ENCODE data around the gene SLC16A11.

SLC16A11 gene

DNA sequence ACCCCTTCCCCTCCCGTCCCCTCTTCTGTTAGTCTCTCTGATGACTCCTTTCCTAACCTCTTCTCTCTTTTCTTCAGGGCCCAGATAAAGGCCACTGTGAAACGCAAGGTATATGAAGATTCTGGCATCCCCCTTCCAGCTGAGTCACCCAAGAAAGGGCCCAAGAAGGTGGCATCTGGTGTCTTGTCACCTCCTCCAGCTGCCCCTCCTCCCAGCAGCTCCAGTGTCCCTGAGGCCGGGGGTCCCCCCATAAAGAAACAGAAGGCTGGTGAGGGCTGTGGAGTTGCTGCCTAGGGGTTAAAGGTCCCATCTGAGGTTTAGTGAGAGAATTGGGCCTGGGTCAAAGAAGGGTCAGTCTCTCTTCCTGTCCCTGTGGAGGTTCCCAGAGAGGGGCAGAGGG lies 27.5 kb downstream of the SLC16A11 start:
- Histone ChIP-seq H3K36me3 (ENCODE audit: insufficient read depth, low read length) (peaks cover 5% of the 10 kb centered on the region; the same call in 1 of the 2 replicates), H3K9me3 (ENCODE audit: low read length) (no peaks in the 10 kb centered on the region), H3K4me1 (ENCODE audit: insufficient read depth, low read length, severe bottlenecking) (peaks cover 21% of the 10 kb centered on the region), H3K27me3 (ENCODE audit: insufficient read depth, low read length) (no peaks in the 10 kb centered on the region), H3K9ac (ENCODE audit: low read length) (no peak overlapping the region), H3K4me3 (ENCODE audit: low read depth, low read length, poor library complexity, severe bottlenecking) (no peak overlapping the region), H3K79me2 (ENCODE audit: insufficient read depth, low read length) (peaks cover 7% of the 10 kb centered on the region), H2AFZ (ENCODE audit: low read length) (no peak overlapping the region), H3K4me2 (ENCODE audit: low read length) (no peak overlapping the region), H3K9me2 (ENCODE audit: low read depth, low read length) (no peaks in the 10 kb centered on the region), H4K20me1 (ENCODE audit: insufficient read depth, low read length) (no peaks in the 10 kb centered on the region), H3K27ac (ENCODE audit: low read depth, low read length, poor library complexity, severe bottlenecking) (no peak overlapping the region), H3F3A (ENCODE audit: insufficient read depth, low read length) (no peaks in the 10 kb centered on the region)
- TF ChIP-seq CTCF (IDR thresholded peaks at IDR 0.05; ENCODE audit: low read length) (no peak), EZH2 (IDR thresholded peaks at IDR 0.05; ENCODE audit: borderline replicate concordance, low read length) (no peak)

DNA sequence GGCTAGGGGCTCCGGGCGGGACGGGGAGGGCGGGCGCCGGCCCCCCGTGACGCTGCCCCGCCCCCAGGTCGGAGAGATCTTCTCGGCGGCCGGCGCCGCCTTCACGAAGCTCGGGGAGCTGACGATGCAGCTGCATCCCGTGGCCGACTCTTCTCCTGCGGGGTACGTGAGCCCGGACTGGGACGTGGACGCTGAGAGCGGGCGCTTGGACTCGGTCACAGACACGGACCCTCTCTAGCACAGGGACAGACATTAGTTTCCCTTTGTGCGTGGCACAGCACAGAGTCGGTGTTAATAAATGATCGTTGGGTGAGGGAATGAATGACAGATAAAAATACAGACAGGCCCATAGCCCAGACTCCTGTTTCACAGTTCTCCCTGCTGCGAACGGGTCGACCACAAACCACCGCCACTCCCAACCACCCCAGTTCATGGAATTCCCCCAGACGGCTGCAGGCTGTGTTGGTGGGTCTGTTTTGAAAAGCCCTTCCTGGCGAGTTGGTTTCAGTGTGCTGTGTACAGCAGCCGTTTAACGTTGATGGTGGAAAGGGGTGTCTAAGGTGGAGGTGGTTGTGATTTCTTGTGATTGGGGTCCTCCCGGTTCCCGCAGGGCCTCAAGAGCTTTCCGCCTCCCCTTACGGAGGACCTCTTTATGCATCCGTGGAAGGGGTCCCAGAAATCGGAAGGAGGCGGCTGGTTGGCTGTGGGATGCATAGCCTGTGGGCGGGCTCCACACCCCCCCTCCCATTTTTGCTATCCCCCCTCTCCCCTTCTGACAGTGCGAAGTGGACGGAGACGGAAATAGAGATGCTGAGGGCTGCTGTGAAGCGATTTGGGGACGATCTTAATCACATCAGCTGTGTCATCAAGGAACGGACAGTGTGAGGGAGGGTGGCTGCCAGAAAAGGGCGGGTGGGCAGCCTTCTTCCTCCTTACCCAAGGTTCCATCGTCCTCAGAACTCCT lies 28.6 kb downstream of the SLC16A11 start:
- H3K4me3 ChIP-seq (ENCODE audit: low read depth, low read length, poor library complexity, severe bottlenecking): peak overlapping the region; percentile 76
- peaks cover 14% of the 10 kb centered on the region for H3K79me2 ChIP-seq (ENCODE audit: insufficient read depth, low read length)
- H3K9me3 ChIP-seq (ENCODE audit: low read length): no peaks in the 10 kb centered on the region
- TF ChIP-seq EZH2 (IDR thresholded peaks at IDR 0.05; ENCODE audit: borderline replicate concordance, low read length) (no peak), CTCF (IDR thresholded peaks at IDR 0.05; ENCODE audit: low read length) (no peak)
- peaks cover 5% of the 10 kb centered on the region; the same call in 1 of the 2 replicates for H3K36me3 ChIP-seq (ENCODE audit: insufficient read depth, low read length)
- no peaks in the 10 kb centered on the region for H4K20me1 ChIP-seq (ENCODE audit: insufficient read depth, low read length)
- no peaks in the 10 kb centered on the region for H3K27me3 ChIP-seq (ENCODE audit: insufficient read depth, low read length)
- peak overlapping the region; percentile 97 for H3K4me2 ChIP-seq (ENCODE audit: low read length)
- H3K4me1 ChIP-seq (ENCODE audit: insufficient read depth, low read length, severe bottlenecking): peaks cover 32% of the 10 kb centered on the region
- H3K27ac ChIP-seq (ENCODE audit: low read depth, low read length, poor library complexity, severe bottlenecking): peak overlapping the region; percentile 11
- no peaks in the 10 kb centered on the region for H3K9me2 ChIP-seq (ENCODE audit: low read depth, low read length)
- peak overlapping the region; percentile 76 for H3K9ac ChIP-seq (ENCODE audit: low read length)
- no peaks in the 10 kb centered on the region for H3F3A ChIP-seq (ENCODE audit: insufficient read depth, low read length)
- no peak overlapping the region for H2AFZ ChIP-seq (ENCODE audit: low read length)

- Histone ChIP-seq H3K79me2 (ENCODE audit: insufficient read depth, low read length) (peaks cover 14% of the 10 kb centered on the region), H3K9ac (ENCODE audit: low read length) (peak overlapping the region; percentile 76), H3K36me3 (ENCODE audit: insufficient read depth, low read length) (peaks cover 5% of the 10 kb centered on the region; the same call in 1 of the 2 replicates), H3K4me1 (ENCODE audit: insufficient read depth, low read length, severe bottlenecking) (peaks cover 32% of the 10 kb centered on the region), H3K9me2 (ENCODE audit: low read depth, low read length) (no peaks in the 10 kb centered on the region), H3F3A (ENCODE audit: insufficient read depth, low read length) (no peaks in the 10 kb centered on the region), H2AFZ (ENCODE audit: low read length) (no peak overlapping the region), H4K20me1 (ENCODE audit: insufficient read depth, low read length) (no peaks in the 10 kb centered on the region), H3K4me3 (ENCODE audit: low read depth, low read length, poor library complexity, severe bottlenecking) (peak overlapping the region; percentile 76), H3K9me3 (ENCODE audit: low read length) (no peaks in the 10 kb centered on the region), H3K27me3 (ENCODE audit: insufficient read depth, low read length) (no peaks in the 10 kb centered on the region), H3K4me2 (ENCODE audit: low read length) (peak overlapping the region; percentile 97), H3K27ac (ENCODE audit: low read depth, low read length, poor library complexity, severe bottlenecking) (peak overlapping the region; percentile 93)
- TF ChIP-seq EZH2 (IDR thresholded peaks at IDR 0.05; ENCODE audit: borderline replicate concordance, low read length): no peak
- peak; percentile 45; the same call in 1 of the 2 replicates for TF ChIP-seq CTCF (IDR thresholded peaks at IDR 0.05; ENCODE audit: low read length)
Measured at GRCh38 chr17:7014261-7014994, 29.5 kb downstream of the SLC16A11 start.
